H54 (cell line): ENCODE data around the gene DDX20.

Experiments
- DNase-seq: peaks from one replicate; pipeline ENCODE4 v3.0.0; 2011; ENCODE audit warnings: low spot score, mixed read lengths; ENCODE audit not compliant: insufficient read length
- FAIRE-seq: peaks from 3 replicates; lab custom pipeline; 2011; peaks lifted over from hg19 to GRCh38; lab: Jason Lieb, UNC
- POLR2A ChIP-seq: IDR thresholded peaks from 2 replicates; pipeline ENCODE4 v1.6.1; 2011; ENCODE audit warnings: low read depth, mild to moderate bottlenecking, low read length

Gene DDX20

GRCh38 chr1:111801071-111801850, 45.6 kb downstream of the DDX20 start:
- FAIRE-seq (no peak), DNase-seq (no peak)
- no peak for TF ChIP-seq POLR2A

- no peak for FAIRE-seq
- TF ChIP-seq POLR2A, result no peak
- no peak for DNase-seq
Measured at GRCh38 chr1:111802110-111802509, 46.4 kb downstream of the DDX20 start.

- no peak for TF ChIP-seq POLR2A
- DNase-seq (no peak), FAIRE-seq (no peak)
Measured at GRCh38 chr1:111802984-111803383, 47.3 kb downstream of the DDX20 start.

GRCh38 chr1:111803951-111804350, 48.2 kb downstream of the DDX20 start:
- FAIRE-seq, result no peak
- DNase-seq, result no peak
- no peak for TF ChIP-seq POLR2A

- no peak for TF ChIP-seq POLR2A
- DNase-seq (no peak), FAIRE-seq (no peak)
Measured at GRCh38 chr1:111804776-111805175, 49.1 kb downstream of the DDX20 start.

GRCh38 chr1:111805251-111805650, 49.5 kb downstream of the DDX20 start:
- DNase-seq (no peak), FAIRE-seq (no peak)

GRCh38 chr1:111811891-111812290, 56.2 kb downstream of the DDX20 start:
- FAIRE-seq (no peak), DNase-seq (no peak)
- no peak for TF ChIP-seq POLR2A

More at GRCh38 chr1:111805251-111805650, 49.5 kb downstream of the DDX20 start:
- no peak for TF ChIP-seq POLR2A

- FAIRE-seq (no peak), DNase-seq (no peak)
- no peak for TF ChIP-seq POLR2A
Measured at GRCh38 chr1:111812306-111812705, 56.6 kb downstream of the DDX20 start.

GRCh38 chr1:111813440-111814304, 58.0 kb downstream of the DDX20 start:
- TF ChIP-seq POLR2A, result no peak
- FAIRE-seq (no peak), DNase-seq (no peak)

- no peak for TF ChIP-seq POLR2A
- FAIRE-seq (no peak), DNase-seq (no peak)
Measured at GRCh38 chr1:111814305-111814628, 58.6 kb downstream of the DDX20 start.

GRCh38 chr1:111814642-111815041, 58.9 kb downstream of the DDX20 start:
- FAIRE-seq (no peak), DNase-seq (no peak)
- TF ChIP-seq POLR2A, result no peak
